22Rv1 (cell line): Measurements from ENCODE around the gene SLC6A11.

Experiments
- ZFX ChIP-seq: fragments of 450-650 bp; IDR thresholded peaks from 2 replicates; pipeline ENCODE4 v1.6.1; 2017; ENCODE audit warnings: antibody characterized with exemption, borderline replicate concordance
- TF ChIP-seq, protein P1 (sequence below): fragments of 450-650 bp; IDR thresholded peaks from 2 replicates; pipeline ENCODE4 v1.5.1; 2017; ENCODE audit warnings: mild to moderate bottlenecking

DNA sequence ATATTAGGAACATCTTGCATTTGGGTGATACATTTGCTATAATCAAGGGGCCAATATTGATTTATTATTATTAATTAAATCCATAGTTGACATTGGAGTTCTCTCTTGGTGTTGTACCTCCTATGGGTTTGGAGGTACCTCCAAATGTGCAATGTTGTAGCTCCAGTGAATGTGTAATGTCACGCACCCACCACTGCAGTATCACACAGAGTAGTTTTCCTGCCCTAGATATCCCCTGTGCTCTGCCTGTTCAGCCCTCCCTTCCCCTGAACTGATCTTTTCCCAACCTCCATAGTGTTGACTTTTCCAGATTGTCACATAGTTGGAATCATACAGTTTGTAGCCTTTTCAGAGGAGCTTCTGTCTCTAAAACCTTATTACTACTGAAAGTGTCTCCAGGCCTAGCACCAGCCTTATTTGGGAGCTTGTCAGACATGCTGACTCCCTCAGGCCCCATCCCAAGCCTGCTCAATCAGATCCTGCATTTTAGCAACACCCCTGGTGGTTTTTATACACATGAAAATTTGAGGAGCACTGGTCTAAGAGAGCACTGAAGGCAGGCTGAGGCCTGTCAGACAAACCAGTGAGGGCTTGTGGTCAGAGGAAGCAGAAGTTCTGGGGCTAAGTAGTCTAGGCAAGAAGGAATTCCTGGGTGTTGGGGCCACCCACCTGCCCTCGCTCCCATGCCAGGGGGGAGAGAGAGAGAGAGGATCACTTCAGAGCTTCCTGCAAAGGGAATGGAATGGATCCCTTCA is 73.4 kb downstream of the SLC6A11 start:
- TF ChIP-seq, protein P1, sequence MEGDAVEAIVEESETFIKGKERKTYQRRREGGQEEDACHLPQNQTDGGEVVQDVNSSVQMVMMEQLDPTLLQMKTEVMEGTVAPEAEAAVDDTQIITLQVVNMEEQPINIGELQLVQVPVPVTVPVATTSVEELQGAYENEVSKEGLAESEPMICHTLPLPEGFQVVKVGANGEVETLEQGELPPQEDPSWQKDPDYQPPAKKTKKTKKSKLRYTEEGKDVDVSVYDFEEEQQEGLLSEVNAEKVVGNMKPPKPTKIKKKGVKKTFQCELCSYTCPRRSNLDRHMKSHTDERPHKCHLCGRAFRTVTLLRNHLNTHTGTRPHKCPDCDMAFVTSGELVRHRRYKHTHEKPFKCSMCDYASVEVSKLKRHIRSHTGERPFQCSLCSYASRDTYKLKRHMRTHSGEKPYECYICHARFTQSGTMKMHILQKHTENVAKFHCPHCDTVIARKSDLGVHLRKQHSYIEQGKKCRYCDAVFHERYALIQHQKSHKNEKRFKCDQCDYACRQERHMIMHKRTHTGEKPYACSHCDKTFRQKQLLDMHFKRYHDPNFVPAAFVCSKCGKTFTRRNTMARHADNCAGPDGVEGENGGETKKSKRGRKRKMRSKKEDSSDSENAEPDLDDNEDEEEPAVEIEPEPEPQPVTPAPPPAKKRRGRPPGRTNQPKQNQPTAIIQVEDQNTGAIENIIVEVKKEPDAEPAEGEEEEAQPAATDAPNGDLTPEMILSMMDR, result no peak
- TF ChIP-seq ZFX, result no peak
